ENCODE results near the gene FILIP1.

Gene FILIP1

GRCh38 chr6:75268121-75268987 is 225.2 kb downstream of the FILIP1 start:
- DNase-seq (ENCODE audit: low spot score) = no peak

GRCh38 chr6:75267461-75267860 is 226.1 kb downstream of the FILIP1 start:
- no peak for DNase-seq (ENCODE audit: low spot score)

- DNase-seq (ENCODE audit: low spot score) = peak; percentile 77
Measured at GRCh38 chr6:75266716-75267291, 226.8 kb downstream of the FILIP1 start.

- no peak for DNase-seq (ENCODE audit: low spot score)
Measured at GRCh38 chr6:75263401-75263750, 230.2 kb downstream of the FILIP1 start.

GRCh38 chr6:75262716-75263400 is 230.7 kb downstream of the FILIP1 start:
- DNase-seq (ENCODE audit: low spot score) = no peak

- DNase-seq (ENCODE audit: low spot score) = no peak
Measured at GRCh38 chr6:75261299-75261698, 232.3 kb downstream of the FILIP1 start.

GRCh38 chr6:75257343-75258087 is 236.1 kb downstream of the FILIP1 start:
- no peak for DNase-seq (ENCODE audit: low spot score)

GRCh38 chr6:75250552-75250951 is 243.0 kb downstream of the FILIP1 start:
- DNase-seq (ENCODE audit: low spot score) = no peak

- no peak for DNase-seq (ENCODE audit: low spot score)
Measured at GRCh38 chr6:75249837-75250236, 243.8 kb downstream of the FILIP1 start.

- DNase-seq (ENCODE audit: low spot score) = no peak
Measured at GRCh38 chr6:75246386-75246785, 247.2 kb downstream of the FILIP1 start.

- no peak for DNase-seq (ENCODE audit: low spot score)
Measured at GRCh38 chr6:75244063-75244584, 249.5 kb downstream of the FILIP1 start.

GRCh38 chr6:75243333-75244062 is 250.1 kb downstream of the FILIP1 start, which contains the start of gene COX7A2:
COX7A2 (minus strand) TSS chr6:75243801; CDS start chr6:75243734, 67 bp downstream.
- DNase-seq (ENCODE audit: low spot score) = peak; percentile 96

Data from kidney capillary endothelial cell (primary cell).